KOPT-K1 (cell line): ENCODE measurements around the gene RCBTB2.

Experiments
- H3K27ac ChIP-seq: fragments of 200-600 bp; sonication (generic); 2 replicates; pipeline ENCODE4 v1.5.1; 2016; ENCODE audit warnings: antibody characterized with exemption, mild to moderate bottlenecking, low read depth, low read length; ENCODE audit not compliant: poor library complexity, severe bottlenecking
- H3K36me3 ChIP-seq: fragments of 200-600 bp; sonication (generic); 2 replicates; pipeline ENCODE4 v1.5.1; 2017; ENCODE audit warnings: antibody characterized with exemption, mild to moderate bottlenecking, low read length, moderate library complexity; ENCODE audit not compliant: insufficient read depth
- H3K9me3 ChIP-seq: fragments of 200-600 bp; sonication (generic); 2 replicates; pipeline ENCODE4 v1.5.1; 2017; ENCODE audit warnings: antibody characterized with exemption, low read length, mild to moderate bottlenecking; ENCODE audit not compliant: insufficient read depth, poor library complexity, severe bottlenecking

Gene RCBTB2

DNA sequence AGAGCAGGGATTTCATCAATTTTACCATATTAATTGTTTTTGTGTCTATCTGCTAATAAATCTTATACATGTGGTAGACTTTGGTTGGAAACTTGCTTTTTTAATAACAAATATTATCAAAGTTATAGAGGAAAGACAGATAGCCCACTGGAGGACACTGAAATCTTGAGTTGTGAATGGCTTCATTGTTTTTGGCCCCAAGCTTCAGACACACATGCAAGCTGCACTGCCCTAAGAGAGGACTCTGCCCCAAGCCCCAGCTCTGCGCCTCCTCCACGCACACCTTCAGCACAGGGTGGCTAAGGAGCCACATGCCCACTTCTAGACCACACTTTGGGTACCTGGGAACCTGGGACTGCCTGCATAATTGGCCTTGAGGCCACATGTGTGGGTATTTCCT, 35.2 kb downstream of the RCBTB2 start:
- Histone ChIP-seq H3K9me3 (no peaks in the 10 kb centered on the region), H3K27ac (peak overlapping the region; percentile 100)

DNA sequence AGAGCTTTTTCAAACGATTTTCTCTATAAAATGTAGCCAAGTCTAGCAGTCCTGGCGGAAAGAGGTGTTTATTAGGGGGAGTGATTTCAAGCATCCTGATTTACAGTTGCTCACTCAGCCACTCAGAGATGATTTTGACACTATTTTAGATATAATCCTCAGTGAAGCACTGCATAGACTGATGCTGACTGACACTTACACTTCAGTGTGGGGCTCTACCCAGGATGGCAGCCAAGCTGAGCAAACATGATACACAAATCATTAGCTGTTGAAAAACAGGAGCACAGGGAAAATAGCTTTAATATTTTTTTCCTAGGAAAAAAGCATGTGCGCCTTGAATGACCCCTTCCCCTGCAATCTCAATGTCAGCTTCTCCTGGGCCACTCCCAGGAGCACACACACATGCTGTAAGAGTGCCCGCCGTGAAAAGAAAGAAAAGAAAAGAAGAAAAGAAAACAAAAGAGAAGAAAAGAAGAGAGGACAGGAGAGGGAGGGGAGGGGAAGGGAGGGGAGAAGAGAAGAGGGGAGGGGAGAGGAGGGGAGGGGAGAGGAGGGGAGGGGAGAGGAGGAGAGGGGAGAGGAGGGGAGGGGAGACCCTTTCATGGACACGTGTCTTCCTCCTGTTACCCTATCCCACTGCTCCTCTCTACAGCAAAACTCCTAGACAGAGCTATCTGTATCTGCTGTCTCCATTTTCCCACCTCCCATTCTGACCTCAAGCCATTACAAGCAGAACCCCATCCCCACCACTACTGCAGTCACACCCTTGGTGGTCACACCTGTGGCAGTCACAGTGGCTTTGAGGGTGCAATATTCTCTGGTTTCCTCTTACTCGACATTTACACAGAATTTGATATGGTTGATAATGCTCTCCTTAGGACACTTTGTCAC, 36.4 kb downstream of the RCBTB2 start:
- Histone ChIP-seq H3K27ac (peak overlapping the region; percentile 100), H3K36me3 (peaks cover 81% of the 10 kb centered on the region), H3K9me3 (no peaks in the 10 kb centered on the region)

More for the DNA sequence above, 35.2 kb downstream of the RCBTB2 start:
- peaks cover 82% of the 10 kb centered on the region for H3K36me3 ChIP-seq

DNA sequence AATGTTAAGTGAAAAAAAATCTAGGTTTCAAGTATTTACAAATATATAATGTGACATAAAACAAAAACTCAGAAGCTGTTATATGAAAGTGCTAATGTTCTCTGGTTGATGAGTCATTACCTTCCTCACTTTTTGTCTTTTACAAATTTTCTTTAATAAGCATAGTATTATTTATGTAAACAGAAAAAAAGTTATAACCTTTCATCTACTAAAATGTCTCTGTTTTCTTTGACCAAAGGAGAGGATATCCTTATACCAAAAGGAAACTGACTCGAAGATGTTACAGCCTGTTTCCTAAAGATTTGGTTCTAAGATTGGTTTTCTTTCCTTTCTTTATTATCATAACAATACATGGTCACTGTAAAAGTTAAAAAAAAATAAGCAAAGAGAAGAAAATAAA, 38.0 kb downstream of the RCBTB2 start:
- Histone ChIP-seq H3K27ac (peak overlapping the region; percentile 100), H3K36me3 (peaks cover 81% of the 10 kb centered on the region), H3K9me3 (no peaks in the 10 kb centered on the region)

DNA sequence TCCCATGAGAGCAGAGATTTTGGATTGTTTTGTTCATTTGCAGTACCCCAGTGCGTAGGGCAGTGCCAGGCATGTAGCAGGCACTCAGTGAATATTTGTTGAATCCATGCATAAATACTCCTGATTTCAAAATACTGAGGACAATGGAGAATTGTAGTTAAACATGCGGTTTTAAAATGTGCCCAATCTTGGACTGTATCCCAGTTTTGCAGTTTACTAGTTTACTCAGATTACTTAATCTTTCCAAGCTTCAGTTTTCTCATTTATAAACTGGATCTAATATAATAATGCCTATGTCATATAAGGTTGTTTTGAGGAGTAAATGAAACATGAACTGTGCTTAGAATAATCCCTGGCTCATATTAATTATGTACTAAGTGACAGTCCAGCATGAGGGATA, 39.0 kb downstream of the RCBTB2 start:
- Histone ChIP-seq H3K9me3 (no peaks in the 10 kb centered on the region), H3K27ac (peak overlapping the region; percentile 100), H3K36me3 (peaks cover 81% of the 10 kb centered on the region)

DNA sequence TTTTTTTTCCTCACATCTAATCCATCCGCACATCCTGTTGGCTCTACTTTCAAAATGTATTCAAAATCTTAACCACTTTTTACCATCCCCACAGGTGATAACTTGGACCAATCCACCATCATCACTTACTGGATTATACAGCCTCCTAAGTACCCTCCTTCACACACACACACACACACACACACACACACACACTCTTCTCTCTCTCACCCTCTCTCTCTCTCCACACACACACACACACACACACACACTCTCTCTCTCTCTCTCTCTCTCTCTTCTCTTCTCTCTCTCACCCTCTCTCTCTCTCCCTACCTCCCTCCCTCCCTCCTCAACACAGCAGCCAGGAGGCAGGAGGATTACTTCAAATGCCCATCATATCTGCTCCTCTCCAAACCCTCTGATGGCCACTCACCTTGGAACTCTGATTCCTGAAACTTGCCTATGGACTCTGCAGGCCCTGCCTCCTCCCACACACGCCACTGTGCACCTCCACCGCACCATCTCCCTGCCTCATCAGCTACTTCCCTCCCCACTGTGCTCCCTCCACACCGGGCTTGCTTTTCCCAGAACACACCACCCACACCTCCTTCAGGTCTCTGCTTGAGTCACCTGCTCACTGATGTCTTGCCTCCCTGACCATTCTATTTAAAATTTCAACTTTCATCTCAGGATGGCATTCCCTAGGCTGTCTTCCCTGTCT, 39.7 kb downstream of the RCBTB2 start:
- H3K9me3 ChIP-seq, result peaks cover 3% of the 10 kb centered on the region
- peaks cover 81% of the 10 kb centered on the region for H3K36me3 ChIP-seq
- H3K27ac ChIP-seq, result peak overlapping the region; percentile 100

DNA sequence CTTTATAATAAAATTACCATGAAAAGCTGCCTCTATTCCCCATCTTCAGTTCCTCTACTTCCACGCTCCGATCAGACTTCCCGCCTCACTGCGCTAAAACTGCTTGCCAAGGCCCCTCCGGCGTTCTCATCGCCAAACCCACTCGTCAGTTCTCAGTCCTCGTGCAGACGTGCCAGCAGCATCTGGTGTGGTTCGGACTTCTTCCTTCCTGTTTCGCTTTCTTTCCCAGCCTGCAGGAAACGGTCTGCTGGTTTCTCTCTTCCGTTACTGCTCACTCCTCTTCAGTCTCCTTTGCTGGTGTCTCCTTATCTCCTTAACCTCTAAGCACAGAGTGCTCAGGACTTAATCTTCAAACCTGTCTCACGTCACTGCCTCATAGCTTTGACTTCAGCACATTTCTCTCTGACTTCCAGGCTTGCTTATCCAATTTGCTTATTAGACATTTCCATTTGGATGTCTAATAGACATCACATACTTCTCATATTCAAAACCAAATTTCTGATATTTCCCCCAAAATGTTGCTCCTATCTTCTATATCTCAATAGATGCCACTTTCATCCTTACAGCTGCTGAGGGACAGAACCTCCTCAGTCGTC, 40.3 kb downstream of the RCBTB2 start:
- Histone ChIP-seq H3K27ac (peak overlapping the region; percentile 100), H3K9me3 (peaks cover 10% of the 10 kb centered on the region), H3K36me3 (peaks cover 81% of the 10 kb centered on the region)

DNA sequence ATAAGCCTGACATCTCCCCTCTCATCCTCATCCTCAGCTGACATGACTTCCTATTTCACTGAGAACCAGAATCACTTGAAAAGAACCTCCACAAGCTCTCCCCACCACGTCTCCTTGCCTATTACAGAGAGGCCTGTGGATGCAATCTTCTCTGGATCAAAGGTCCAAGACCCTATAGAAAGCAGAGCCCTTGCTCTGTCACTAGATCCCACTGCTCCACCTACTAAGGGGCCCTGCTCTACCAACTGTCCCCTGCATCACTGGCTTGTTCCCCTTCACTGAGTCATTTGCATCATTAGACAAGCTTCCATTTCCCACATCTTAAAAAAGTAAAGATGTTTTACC, 40.8 kb downstream of the RCBTB2 start:
- H3K9me3 ChIP-seq, result peaks cover 15% of the 10 kb centered on the region
- peak overlapping the region; percentile 100 for H3K27ac ChIP-seq
- H3K36me3 ChIP-seq, result peaks cover 85% of the 10 kb centered on the region

DNA sequence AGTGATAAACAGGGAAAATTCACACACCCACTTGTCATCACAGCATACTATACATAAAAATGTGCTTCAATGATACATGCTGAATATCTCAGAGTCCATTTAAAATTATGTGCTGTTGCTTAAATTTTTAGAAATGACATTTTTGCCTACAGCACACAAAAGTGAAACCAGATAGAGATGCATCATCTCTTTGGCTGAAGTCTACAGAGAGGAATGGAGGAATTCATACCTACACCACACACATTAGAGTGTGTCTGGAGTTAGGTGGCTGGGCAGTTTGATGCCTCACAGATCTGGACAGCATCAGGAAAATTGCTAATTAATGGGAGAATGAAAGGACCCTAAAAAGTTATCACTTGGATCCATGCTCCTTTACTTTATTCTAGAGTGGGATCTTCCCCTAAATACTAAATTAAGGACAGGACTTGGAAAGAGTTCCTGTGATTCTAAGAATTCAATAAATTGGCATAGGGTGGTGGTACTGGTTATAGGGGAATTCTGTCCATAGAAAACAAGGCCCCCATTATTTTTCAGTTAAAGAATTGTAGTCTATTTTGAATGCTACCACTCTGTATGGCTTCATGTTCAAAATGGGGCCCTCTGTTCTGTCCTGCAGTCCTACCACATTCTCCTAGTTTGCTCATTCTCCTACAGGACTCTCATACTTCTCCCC, 41.3 kb downstream of the RCBTB2 start:
- Histone ChIP-seq H3K27ac (peak overlapping the region; percentile 100), H3K36me3 (peaks cover 90% of the 10 kb centered on the region), H3K9me3 (peaks cover 15% of the 10 kb centered on the region)

DNA sequence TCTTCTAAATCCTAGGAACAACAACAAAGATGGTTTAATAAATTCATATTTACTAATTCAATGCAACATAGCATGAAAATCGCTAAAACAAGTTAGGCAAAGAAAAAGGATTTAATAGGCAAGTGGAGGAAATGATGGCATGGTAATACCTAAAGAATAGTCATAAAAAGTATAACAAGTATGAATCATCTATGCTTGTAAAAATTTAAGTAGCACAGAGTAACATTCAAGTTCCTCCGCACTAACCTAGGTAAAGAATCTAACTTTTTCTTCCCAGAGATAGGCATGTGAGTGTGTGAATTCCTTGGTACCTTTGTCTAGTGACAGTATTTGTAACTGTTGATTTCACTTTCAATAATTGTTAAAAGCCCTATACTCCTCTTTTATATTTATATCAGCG, 42.6 kb downstream of the RCBTB2 start:
- H3K27ac ChIP-seq, result peak overlapping the region; percentile 100
- H3K36me3 ChIP-seq, result peaks cover 91% of the 10 kb centered on the region
- peaks cover 15% of the 10 kb centered on the region for H3K9me3 ChIP-seq

DNA sequence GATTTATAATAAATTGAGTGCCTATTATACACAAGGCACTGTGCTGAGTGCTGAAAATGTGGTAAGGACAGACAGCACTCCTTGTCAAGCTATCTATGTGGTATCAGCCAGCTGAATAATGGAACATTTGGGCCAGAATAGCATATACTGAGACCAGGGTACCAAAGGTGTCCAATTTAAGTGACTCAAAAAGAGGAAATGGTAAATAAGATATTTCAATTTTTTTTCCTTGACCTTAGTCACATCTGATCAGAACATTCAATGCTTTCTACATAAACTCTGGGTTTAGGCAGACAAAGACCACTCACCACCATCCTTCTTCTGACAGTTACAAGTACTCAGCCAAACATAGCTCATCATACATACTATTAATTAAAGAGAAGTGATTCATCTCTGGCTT, 43.2 kb downstream of the RCBTB2 start:
- Histone ChIP-seq H3K9me3 (peaks cover 15% of the 10 kb centered on the region), H3K36me3 (peaks cover 92% of the 10 kb centered on the region), H3K27ac (peak overlapping the region; percentile 100)

DNA sequence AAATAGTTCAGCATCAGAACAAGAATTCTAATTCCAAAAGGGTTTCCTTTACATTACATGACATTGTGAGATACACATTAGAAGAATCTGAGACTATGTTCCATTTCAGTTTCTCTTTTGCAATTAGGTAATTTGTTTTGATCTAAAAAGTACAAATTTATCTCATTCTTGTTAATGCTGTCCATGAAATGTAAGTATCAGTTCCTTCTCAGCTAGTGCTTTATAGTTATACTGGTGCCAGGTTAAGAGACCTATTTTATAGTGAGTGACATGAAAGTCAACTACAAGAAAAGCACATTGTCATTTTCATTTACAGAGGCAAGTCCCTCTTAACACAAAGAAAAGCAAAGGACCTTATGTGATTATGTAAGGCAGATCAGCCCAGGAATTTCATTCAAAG, 43.9 kb downstream of the RCBTB2 start:
- H3K9me3 ChIP-seq, result peaks cover 15% of the 10 kb centered on the region
- peak overlapping the region; percentile 100 for H3K27ac ChIP-seq
- peaks cover 92% of the 10 kb centered on the region for H3K36me3 ChIP-seq

DNA sequence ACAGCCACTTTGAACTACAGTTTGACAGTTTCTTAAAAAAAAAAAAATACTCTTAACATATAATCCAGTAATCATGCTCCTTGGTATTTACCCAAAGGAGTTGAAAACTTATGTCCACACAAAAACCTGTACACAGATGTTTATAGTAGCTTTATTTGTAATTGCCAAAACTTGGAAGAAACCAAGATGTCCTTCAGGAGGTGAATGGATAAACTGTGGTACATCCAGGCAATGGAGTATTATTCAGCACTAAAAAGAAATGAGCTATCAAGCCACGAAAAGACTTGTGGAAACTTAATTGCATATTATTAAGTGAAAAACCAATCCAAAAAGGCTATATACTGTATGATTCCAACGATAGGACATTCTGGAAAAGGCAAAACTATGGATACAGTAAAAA, 44.9 kb downstream of the RCBTB2 start:
- H3K36me3 ChIP-seq, result peaks cover 94% of the 10 kb centered on the region
- H3K9me3 ChIP-seq, result peaks cover 15% of the 10 kb centered on the region
- H3K27ac ChIP-seq, result peak overlapping the region; percentile 100

DNA sequence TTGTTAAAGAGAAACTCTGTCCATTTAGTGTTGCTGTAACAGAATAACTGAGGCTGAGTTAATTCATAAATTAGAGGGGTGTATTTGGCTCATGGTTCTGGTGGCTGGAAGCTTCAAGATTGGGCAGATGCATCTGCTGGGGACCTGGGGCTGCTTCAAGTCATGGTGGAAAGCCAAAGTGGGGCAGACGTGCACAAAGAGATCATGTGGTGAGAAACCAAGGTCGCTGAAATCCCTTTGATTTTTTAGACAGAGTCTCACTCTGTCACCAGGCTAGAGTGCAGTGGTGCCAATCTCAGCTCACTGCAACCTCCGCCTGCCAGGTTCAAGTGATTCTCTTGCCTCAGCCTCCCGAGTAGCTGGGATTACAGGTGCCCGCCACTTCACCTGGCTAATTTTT, 46.0 kb downstream of the RCBTB2 start:
- peaks cover 100% of the 10 kb centered on the region for H3K36me3 ChIP-seq
- H3K9me3 ChIP-seq, result peaks cover 15% of the 10 kb centered on the region
- H3K27ac ChIP-seq, result peak overlapping the region; percentile 100

DNA sequence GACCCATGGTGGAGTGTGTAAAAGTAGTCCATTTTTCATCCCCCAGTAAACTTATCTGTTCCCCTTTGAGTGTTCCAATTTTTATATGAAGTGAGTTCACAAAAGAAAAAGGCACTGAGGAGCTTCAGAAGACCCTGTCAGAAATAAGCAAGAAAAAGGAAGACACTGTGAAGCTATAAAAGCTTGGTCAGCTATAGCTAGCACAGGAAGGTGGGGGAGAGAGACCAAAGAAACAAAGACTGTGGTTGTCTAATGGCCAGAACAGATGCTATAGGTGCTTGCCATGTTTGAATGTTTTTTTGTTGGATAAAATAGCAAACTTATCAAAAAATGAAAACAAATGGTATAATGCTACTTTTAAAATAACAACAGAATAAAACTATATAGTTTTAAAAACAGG, 46.5 kb downstream of the RCBTB2 start:
- peak overlapping the region; percentile 100 for H3K27ac ChIP-seq
- peaks cover 100% of the 10 kb centered on the region for H3K36me3 ChIP-seq
- H3K9me3 ChIP-seq, result peaks cover 15% of the 10 kb centered on the region

DNA sequence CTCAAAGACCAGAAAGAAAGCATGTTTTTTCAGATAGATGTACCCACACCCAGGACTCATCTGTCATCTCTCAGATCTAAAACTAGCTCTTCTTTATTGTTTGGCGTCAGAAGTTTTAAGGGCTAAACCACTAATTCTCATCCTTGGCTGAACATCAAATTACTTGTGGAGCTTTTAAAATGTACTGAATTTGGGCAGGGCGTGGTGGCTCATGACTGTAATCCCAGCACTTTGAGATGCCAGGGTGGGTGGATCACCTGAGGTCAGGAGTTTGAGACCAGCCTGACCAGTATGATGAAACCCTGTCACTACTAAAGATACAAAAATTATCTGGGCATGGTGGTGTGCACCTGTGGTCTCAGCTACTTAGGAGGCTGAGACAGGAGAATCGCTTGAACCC, 47.4 kb downstream of the RCBTB2 start:
- Histone ChIP-seq H3K9me3 (peaks cover 15% of the 10 kb centered on the region), H3K36me3 (peaks cover 100% of the 10 kb centered on the region), H3K27ac (peak overlapping the region; percentile 41)
